Liver (tissue), 9 donors: ENCODE measurements around the gene LRRN3. TPM values are rescaled to one million over a fixed set of nuclear protein-coding genes. Genes with fewer than 3 reads are reported as not detected.

ENCODE experiments used
- DNase-seq: peaks from one replicate; pipeline ENCODE4 v3.0.0-alpha.2; 2017; ENCODE audit warnings: low spot score
- H3K27ac ChIP-seq, 2 donors: one replicate each; pipeline ENCODE4 v1.7.0; 2013; ENCODE audit warnings: inconsistent platforms in 2 of 2, low read length in 2 of 2, control low read depth in 1 of 2, low read depth in 1 of 2, mild to moderate bottlenecking in 1 of 2
- H3K27me3 ChIP-seq, 4 donors: one replicate each; pipeline versions ENCODE4 v1.6.1 to v1.7.0; 2013; ENCODE audit warnings: low read length in 3 of 4, inconsistent platforms in 1 of 4, mild to moderate bottlenecking in 1 of 4, moderate library complexity in 1 of 4; ENCODE audit not compliant: control insufficient read depth in 4 of 4, insufficient read depth in 4 of 4
- H3K36me3 ChIP-seq, 4 donors: one replicate each; pipeline versions ENCODE4 v1.6.1 to v1.7.0; 2013; ENCODE audit warnings: low read length in 3 of 4, mild to moderate bottlenecking in 3 of 4, low read depth in 1 of 4, moderate library complexity in 1 of 4; ENCODE audit not compliant: control insufficient read depth in 4 of 4, insufficient read depth in 3 of 4
- H3K4me1 ChIP-seq, 4 donors: one replicate each; pipeline versions ENCODE4 v1.6.1 to v1.7.0; 2013; ENCODE audit warnings: low read length in 3 of 4, mild to moderate bottlenecking in 3 of 4, moderate library complexity in 1 of 4; ENCODE audit not compliant: control insufficient read depth in 4 of 4, insufficient read depth in 4 of 4
- H3K4me3 ChIP-seq, 3 donors: one replicate each; pipeline versions ENCODE4 v1.6.1 to v1.7.0; 2013; ENCODE audit warnings: low read length in 3 of 3, control low read depth in 1 of 3, low read depth in 1 of 3, mild to moderate bottlenecking in 1 of 3
- H3K9ac ChIP-seq, 2 donors: one replicate each; pipeline ENCODE4 v1.7.0; 2013; ENCODE audit warnings: low read length in 2 of 2, mild to moderate bottlenecking in 2 of 2, moderate library complexity in 2 of 2, control low read depth in 1 of 2, low read depth in 1 of 2
- H3K9me3 ChIP-seq, 4 donors: one replicate each; pipeline versions ENCODE4 v1.6.1 to v1.7.0; 2013; ENCODE audit warnings: low read length in 3 of 4; ENCODE audit not compliant: control insufficient read depth in 4 of 4
- ATF3 ChIP-seq: IDR thresholded peaks from 2 replicates; pipeline ENCODE4 v1.6.1; 2016; ENCODE audit warnings: antibody characterized with exemption
- CTCF ChIP-seq: fragments of 150-350 bp; IDR thresholded peaks from 2 replicates; pipeline ENCODE4 v1.5.1; 2017; ENCODE audit warnings: improper control_type of control experiment, low read depth, low read length; ENCODE audit not compliant: missing input control
- EGR1 ChIP-seq, 2 donors: IDR thresholded peaks; 2 replicates each; pipeline ENCODE4 v1.6.1; 2016 to 2018; ENCODE audit warnings: antibody characterized with exemption in 2 of 2, low read depth in 2 of 2
- FOXA1 ChIP-seq: IDR thresholded peaks from 2 replicates; pipeline ENCODE4 v1.6.1; 2016; ENCODE audit warnings: antibody characterized with exemption
- FOXA2 ChIP-seq: IDR thresholded peaks from 2 replicates; pipeline ENCODE4 v1.6.1; 2016; ENCODE audit warnings: antibody characterized with exemption
- GABPA ChIP-seq, 2 donors: IDR thresholded peaks in 1 of 2; conservative IDR thresholded peaks in 1 of 2; 2 replicates each; pipeline ENCODE4 v1.6.1; 2016; ENCODE audit warnings: antibody characterized with exemption in 2 of 2, mild to moderate bottlenecking in 1 of 2, moderate library complexity in 1 of 2
- HNF4A ChIP-seq, 2 donors: conservative IDR thresholded peaks; 2 replicates each; pipeline ENCODE4 v1.6.1; 2016; ENCODE audit warnings: antibody characterized with exemption in 2 of 2, mild to moderate bottlenecking in 2 of 2
- HNF4G ChIP-seq: IDR thresholded peaks from 2 replicates; pipeline ENCODE4 v1.6.1; 2016; ENCODE audit warnings: antibody characterized with exemption
- JUND ChIP-seq, 2 donors: IDR thresholded peaks; 2 replicates each; pipeline ENCODE4 v1.6.1; 2016; ENCODE audit warnings: antibody characterized with exemption in 2 of 2
- MAX ChIP-seq: IDR thresholded peaks from 2 replicates; pipeline ENCODE4 v1.6.1; 2016; ENCODE audit warnings: antibody characterized with exemption
- NR2F2 ChIP-seq: IDR thresholded peaks from 2 replicates; pipeline ENCODE4 v1.6.1; 2016; ENCODE audit warnings: antibody characterized with exemption
- RAD21 ChIP-seq, 2 donors: IDR thresholded peaks; 2 replicates each; pipeline ENCODE4 v1.6.1; 2016; ENCODE audit warnings: antibody characterized with exemption in 2 of 2, mild to moderate bottlenecking in 2 of 2
- RXRA ChIP-seq, 2 donors: IDR thresholded peaks; 2 replicates each; pipeline ENCODE4 v1.6.1; 2017 to 2018; ENCODE audit warnings: antibody characterized with exemption in 2 of 2, mild to moderate bottlenecking in 1 of 2
- SP1 ChIP-seq: IDR thresholded peaks from 2 replicates; pipeline ENCODE4 v1.6.1; 2018; ENCODE audit warnings: antibody characterized with exemption, mild to moderate bottlenecking
- TAF1 ChIP-seq: conservative IDR thresholded peaks from 2 replicates; pipeline ENCODE4 v1.6.1; 2016; ENCODE audit warnings: antibody characterized with exemption, mild to moderate bottlenecking
- YY1 ChIP-seq: IDR thresholded peaks from 2 replicates; pipeline ENCODE4 v1.6.1; 2016; ENCODE audit warnings: antibody characterized with exemption, mild to moderate bottlenecking
- WGBS: extraction: QIAGEN DNeasy Blood & Tissue Kit; methylation state at CpG from one replicate; pipeline ENCODE4 v1.1.7; 2013; 5-methylcytosine and 5-hydroxymethylcytosine counted together
- polyA plus RNA-seq, 2 donors: library from polyadenylated mRNA; stranded (reverse) in 1 of 2; unstranded in 1 of 2; fragments of 200-250 nt in 1 of 2; fragments of >200 nt in 1 of 2; fragmentation: Nextera tagmentation in 1 of 2; extraction: Ambion mirVana in 1 of 2; gene quantifications; one replicate each; pipeline versions ENCODE4 v1.2.1 to v1.2.3, GENCODE V29; 2013 to 2015
- total RNA-seq, 2 donors: library from RNA; depleted of rRNA; stranded (reverse); fragments of >200 nt; gene quantifications; one replicate each; pipeline ENCODE4 v1.2.3, GENCODE V29; 2014
- TF ChIP-seq, protein P1 (sequence below): IDR thresholded peaks from 2 replicates; pipeline ENCODE4 v1.6.1; 2016; ENCODE audit warnings: antibody characterized with exemption
- donor health status: healthy.
- donor health status: healthy.
- donor health status: healthy.
- donor health status: healthy.
- donor health status: healthy.

LRRN3 gene
- total and polyA plus RNA-seq, 4 donors = 0.18 to 1.1 (median 0.32) TPM

DNA sequence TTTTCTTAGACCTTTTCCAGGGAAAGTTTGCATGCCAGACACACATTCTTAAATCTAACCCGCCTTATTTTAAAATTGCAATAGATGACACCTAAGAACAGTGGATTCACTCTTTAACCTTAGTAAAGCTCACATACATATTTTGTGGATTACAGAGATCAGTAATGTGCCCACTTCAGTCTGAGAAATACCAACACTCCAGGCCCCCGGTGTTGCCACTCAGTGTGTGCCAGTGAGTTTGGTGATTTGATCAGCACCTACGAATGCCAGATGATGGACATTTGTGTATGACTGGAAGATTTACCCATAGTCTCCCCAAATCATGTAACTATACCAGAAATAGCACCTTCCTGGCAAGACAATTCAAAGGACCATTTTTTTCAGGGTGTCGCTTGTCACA, 2.6 kb downstream of the LRRN3 start:
- no peak for DNase-seq
- H3K27ac ChIP-seq = no peak overlapping the region
- 94% methylated on average over 4 of the region's 4 CpGs for WGBS
- TF ChIP-seq HNF4G (no peak), TAF1 (no peak), JUND (IDR thresholded peaks at IDR 0.05) (no peak), GABPA (IDR thresholded peaks at IDR 0.05 in 1 of 2, conservative IDR thresholded peaks at IDR 0.05 in 1 of 2) (no peak), RAD21 (IDR thresholded peaks at IDR 0.05) (no peak), FOXA1 (no peak), NR2F2 (no peak), CTCF (no peak), MAX (no peak), HNF4A (conservative IDR thresholded peaks at IDR 0.05) (no peak), RXRA (IDR thresholded peaks at IDR 0.05) (no peak), FOXA2 (no peak)
- H3K9me3 ChIP-seq = no peaks in the 10 kb centered on the region
- H3K9ac ChIP-seq = no peak overlapping the region
- no peaks in the 10 kb centered on the region for H3K36me3 ChIP-seq
- H3K4me3 ChIP-seq = no peak overlapping the region
- no peaks in the 10 kb centered on the region for H3K4me1 ChIP-seq
- H3K27me3 ChIP-seq = no peaks in the 10 kb centered on the region

GRCh38 chr7:111094419-111094818, 3.5 kb downstream of the LRRN3 start:
- Histone ChIP-seq H3K9ac (no peak overlapping the region), H3K4me1 (no peaks in the 10 kb centered on the region), H3K36me3 (no peaks in the 10 kb centered on the region), H3K27me3 (no peaks in the 10 kb centered on the region), H3K4me3 (no peak overlapping the region), H3K9me3 (no peaks in the 10 kb centered on the region), H3K27ac (no peak overlapping the region)
- WGBS = 79% methylated on average over 1 of the region's 1 CpG
- DNase-seq = no peak
- no peak for TF ChIP-seq HNF4A (conservative IDR thresholded peaks at IDR 0.05)
- no peak for TF ChIP-seq TAF1
- TF ChIP-seq GABPA (IDR thresholded peaks at IDR 0.05 in 1 of 2, conservative IDR thresholded peaks at IDR 0.05 in 1 of 2) = no peak
- TF ChIP-seq, protein P1, sequence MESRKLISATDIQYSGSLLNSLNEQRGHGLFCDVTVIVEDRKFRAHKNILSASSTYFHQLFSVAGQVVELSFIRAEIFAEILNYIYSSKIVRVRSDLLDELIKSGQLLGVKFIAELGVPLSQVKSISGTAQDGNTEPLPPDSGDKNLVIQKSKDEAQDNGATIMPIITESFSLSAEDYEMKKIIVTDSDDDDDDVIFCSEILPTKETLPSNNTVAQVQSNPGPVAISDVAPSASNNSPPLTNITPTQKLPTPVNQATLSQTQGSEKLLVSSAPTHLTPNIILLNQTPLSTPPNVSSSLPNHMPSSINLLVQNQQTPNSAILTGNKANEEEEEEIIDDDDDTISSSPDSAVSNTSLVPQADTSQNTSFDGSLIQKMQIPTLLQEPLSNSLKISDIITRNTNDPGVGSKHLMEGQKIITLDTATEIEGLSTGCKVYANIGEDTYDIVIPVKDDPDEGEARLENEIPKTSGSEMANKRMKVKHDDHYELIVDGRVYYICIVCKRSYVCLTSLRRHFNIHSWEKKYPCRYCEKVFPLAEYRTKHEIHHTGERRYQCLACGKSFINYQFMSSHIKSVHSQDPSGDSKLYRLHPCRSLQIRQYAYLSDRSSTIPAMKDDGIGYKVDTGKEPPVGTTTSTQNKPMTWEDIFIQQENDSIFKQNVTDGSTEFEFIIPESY = no peak
- no peak for TF ChIP-seq HNF4G
- TF ChIP-seq CTCF = no peak
- TF ChIP-seq EGR1 (IDR thresholded peaks at IDR 0.05; ENCODE audit: low read depth in 2 of 2) = no peak
- TF ChIP-seq YY1 = no peak
- no peak for TF ChIP-seq SP1
- no peak for TF ChIP-seq RAD21 (IDR thresholded peaks at IDR 0.05)
- TF ChIP-seq ATF3 = no peak
- no peak for TF ChIP-seq FOXA1
- no peak for TF ChIP-seq RXRA (IDR thresholded peaks at IDR 0.05)
